ENCODE results near the gene VWF.

DNA sequence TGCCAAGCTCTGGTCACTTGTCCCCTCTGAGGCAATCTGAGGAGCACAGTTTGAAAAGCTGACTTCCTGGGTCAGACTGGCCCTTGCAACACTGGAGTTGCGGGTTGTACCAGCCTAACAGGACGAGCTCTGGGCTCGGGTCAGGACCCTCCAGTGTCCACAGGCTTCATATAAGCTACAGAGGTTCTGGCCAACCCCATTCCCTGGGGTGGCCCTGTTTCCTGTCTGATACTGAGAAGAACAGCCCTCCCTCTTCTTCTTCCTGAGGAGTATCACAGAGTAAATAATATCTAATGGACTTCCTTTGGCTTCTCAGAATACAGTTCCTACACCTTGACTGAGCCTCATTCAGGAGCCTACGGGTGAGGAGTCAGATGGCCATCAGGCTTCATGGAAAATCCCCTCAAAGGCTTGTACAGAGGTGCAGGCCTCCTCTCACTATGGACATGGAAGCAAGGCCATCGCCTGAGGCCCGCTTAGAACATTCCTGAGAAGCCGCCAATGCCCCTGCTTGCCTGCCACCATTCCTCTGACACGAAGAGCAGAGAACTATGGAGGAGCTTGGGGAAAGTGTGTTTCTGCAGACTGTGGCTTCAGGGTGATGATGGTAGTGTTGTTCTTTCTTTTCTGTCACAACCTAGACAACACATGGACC, 150.9 kb downstream of the VWF start:
- TF ChIP-seq, protein P1, sequence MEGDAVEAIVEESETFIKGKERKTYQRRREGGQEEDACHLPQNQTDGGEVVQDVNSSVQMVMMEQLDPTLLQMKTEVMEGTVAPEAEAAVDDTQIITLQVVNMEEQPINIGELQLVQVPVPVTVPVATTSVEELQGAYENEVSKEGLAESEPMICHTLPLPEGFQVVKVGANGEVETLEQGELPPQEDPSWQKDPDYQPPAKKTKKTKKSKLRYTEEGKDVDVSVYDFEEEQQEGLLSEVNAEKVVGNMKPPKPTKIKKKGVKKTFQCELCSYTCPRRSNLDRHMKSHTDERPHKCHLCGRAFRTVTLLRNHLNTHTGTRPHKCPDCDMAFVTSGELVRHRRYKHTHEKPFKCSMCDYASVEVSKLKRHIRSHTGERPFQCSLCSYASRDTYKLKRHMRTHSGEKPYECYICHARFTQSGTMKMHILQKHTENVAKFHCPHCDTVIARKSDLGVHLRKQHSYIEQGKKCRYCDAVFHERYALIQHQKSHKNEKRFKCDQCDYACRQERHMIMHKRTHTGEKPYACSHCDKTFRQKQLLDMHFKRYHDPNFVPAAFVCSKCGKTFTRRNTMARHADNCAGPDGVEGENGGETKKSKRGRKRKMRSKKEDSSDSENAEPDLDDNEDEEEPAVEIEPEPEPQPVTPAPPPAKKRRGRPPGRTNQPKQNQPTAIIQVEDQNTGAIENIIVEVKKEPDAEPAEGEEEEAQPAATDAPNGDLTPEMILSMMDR (IDR thresholded peaks at IDR 0.05; ENCODE audit: low read depth, low read length) = no peak
- TF ChIP-seq MYC (IDR thresholded peaks at IDR 0.05; ENCODE audit: low read depth, low read length) = no peak

Data from NB4 (cell line).